ENCODE measurements around the gene NUP93. TPM values are rescaled to one million over a fixed set of nuclear protein-coding genes. Genes with fewer than 3 reads are reported as not detected.

NUP93 gene
- total and polyA plus RNA-seq, 9 of the 15 experiments (the other 6 are each of a cell fraction or from before 2014, with no cell fraction given), result 92.0 to 162 (median 121) TPM

- no peak overlapping the region for H3K27ac ChIP-seq (ENCODE audit: extremely low read depth, low read depth, low read length)
- H3K9me3 ChIP-seq (replicated peaks; ENCODE audit: control insufficient read depth, insufficient read depth, low read depth, low read length), result no peaks in the 10 kb centered on the region
- ATAC-seq, result no peak
- no peak for DNase-seq (ENCODE audit: extremely low read depth in 1 of 4, low spot score in 3 of 4)
- peaks cover 0 to 3% of the 10 kb centered on the region in 2 experiments; a peak in 3 of 5 replicates for H3K27me3 ChIP-seq (ENCODE audit: control insufficient read depth in 2 of 2, insufficient read depth in 2 of 2, low read length in 2 of 2)
- H3K36me3 ChIP-seq (ENCODE audit: control insufficient read depth, insufficient read depth, low read length), result no peaks in the 10 kb centered on the region
- no peaks in the 10 kb centered on the region; a peak in 1 of 5 replicates for H3K4me1 ChIP-seq (replicated peaks in 1 of 2; ENCODE audit: control insufficient read depth in 2 of 2, insufficient read depth in 2 of 2, low read length in 2 of 2)
- CTCF ChIA-PET (ENCODE audit: low intra/inter-chr PET ratio), result no interaction called here
- BruUV-seq (replicated peaks), result no TSS peak
- intact Hi-C loops (cut with micrococcal nuclease) (no loop called here), in situ Hi-C loops (cut with MboI) (no loop called here)
- no peak overlapping the region for H3K4me3 ChIP-seq
- H4K20me1 ChIP-seq (replicated peaks; ENCODE audit: control insufficient read depth, insufficient read depth, low read length), result no peaks in the 10 kb centered on the region
- no peak for FAIRE-seq
- H3K9ac ChIP-seq (ENCODE audit: insufficient read depth in 1 of 2, low read depth in 2 of 2, low read length in 2 of 2), result no peak overlapping the region
- no peak overlapping the region for H3K4me2 ChIP-seq (ENCODE audit: insufficient read depth, low read length)
- POLR2A ChIA-PET, result interaction anchor here (1.0 kb wide), 1 partner anchor 8 kb away, joined by 4 read pairs; no protein-coding TSS in a partner anchor
- no peaks in the 10 kb centered on the region for H3K9me1 ChIP-seq (ENCODE audit: control insufficient read depth, insufficient read depth, low read length)
- H2AFZ ChIP-seq (ENCODE audit: low read depth, low read length), result no peak overlapping the region
- no peaks in the 10 kb centered on the region for H3K79me2 ChIP-seq (ENCODE audit: control insufficient read depth, insufficient read depth, low read length)
- WGBS (ENCODE audit: insufficient coverage, low coverage, missing lambda C conversion rate), result 34% methylated on average over 4 of the region's 4 CpGs
- TF ChIP-seq MEIS2 (IDR thresholded peaks at IDR 0.05; ENCODE audit: partially characterized antibody), result peak; percentile 32
- TF ChIP-seq, protein P1, sequence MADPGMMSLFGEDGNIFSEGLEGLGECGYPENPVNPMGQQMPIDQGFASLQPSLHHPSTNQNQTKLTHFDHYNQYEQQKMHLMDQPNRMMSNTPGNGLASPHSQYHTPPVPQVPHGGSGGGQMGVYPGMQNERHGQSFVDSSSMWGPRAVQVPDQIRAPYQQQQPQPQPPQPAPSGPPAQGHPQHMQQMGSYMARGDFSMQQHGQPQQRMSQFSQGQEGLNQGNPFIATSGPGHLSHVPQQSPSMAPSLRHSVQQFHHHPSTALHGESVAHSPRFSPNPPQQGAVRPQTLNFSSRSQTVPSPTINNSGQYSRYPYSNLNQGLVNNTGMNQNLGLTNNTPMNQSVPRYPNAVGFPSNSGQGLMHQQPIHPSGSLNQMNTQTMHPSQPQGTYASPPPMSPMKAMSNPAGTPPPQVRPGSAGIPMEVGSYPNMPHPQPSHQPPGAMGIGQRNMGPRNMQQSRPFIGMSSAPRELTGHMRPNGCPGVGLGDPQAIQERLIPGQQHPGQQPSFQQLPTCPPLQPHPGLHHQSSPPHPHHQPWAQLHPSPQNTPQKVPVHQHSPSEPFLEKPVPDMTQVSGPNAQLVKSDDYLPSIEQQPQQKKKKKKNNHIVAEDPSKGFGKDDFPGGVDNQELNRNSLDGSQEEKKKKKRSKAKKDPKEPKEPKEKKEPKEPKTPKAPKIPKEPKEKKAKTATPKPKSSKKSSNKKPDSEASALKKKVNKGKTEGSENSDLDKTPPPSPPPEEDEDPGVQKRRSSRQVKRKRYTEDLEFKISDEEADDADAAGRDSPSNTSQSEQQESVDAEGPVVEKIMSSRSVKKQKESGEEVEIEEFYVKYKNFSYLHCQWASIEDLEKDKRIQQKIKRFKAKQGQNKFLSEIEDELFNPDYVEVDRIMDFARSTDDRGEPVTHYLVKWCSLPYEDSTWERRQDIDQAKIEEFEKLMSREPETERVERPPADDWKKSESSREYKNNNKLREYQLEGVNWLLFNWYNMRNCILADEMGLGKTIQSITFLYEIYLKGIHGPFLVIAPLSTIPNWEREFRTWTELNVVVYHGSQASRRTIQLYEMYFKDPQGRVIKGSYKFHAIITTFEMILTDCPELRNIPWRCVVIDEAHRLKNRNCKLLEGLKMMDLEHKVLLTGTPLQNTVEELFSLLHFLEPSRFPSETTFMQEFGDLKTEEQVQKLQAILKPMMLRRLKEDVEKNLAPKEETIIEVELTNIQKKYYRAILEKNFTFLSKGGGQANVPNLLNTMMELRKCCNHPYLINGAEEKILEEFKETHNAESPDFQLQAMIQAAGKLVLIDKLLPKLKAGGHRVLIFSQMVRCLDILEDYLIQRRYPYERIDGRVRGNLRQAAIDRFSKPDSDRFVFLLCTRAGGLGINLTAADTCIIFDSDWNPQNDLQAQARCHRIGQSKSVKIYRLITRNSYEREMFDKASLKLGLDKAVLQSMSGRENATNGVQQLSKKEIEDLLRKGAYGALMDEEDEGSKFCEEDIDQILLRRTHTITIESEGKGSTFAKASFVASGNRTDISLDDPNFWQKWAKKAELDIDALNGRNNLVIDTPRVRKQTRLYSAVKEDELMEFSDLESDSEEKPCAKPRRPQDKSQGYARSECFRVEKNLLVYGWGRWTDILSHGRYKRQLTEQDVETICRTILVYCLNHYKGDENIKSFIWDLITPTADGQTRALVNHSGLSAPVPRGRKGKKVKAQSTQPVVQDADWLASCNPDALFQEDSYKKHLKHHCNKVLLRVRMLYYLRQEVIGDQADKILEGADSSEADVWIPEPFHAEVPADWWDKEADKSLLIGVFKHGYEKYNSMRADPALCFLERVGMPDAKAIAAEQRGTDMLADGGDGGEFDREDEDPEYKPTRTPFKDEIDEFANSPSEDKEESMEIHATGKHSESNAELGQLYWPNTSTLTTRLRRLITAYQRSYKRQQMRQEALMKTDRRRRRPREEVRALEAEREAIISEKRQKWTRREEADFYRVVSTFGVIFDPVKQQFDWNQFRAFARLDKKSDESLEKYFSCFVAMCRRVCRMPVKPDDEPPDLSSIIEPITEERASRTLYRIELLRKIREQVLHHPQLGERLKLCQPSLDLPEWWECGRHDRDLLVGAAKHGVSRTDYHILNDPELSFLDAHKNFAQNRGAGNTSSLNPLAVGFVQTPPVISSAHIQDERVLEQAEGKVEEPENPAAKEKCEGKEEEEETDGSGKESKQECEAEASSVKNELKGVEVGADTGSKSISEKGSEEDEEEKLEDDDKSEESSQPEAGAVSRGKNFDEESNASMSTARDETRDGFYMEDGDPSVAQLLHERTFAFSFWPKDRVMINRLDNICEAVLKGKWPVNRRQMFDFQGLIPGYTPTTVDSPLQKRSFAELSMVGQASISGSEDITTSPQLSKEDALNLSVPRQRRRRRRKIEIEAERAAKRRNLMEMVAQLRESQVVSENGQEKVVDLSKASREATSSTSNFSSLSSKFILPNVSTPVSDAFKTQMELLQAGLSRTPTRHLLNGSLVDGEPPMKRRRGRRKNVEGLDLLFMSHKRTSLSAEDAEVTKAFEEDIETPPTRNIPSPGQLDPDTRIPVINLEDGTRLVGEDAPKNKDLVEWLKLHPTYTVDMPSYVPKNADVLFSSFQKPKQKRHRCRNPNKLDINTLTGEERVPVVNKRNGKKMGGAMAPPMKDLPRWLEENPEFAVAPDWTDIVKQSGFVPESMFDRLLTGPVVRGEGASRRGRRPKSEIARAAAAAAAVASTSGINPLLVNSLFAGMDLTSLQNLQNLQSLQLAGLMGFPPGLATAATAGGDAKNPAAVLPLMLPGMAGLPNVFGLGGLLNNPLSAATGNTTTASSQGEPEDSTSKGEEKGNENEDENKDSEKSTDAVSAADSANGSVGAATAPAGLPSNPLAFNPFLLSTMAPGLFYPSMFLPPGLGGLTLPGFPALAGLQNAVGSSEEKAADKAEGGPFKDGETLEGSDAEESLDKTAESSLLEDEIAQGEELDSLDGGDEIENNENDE (IDR thresholded peaks at IDR 0.05; ENCODE audit: low read depth, low read length), result no peak
Measured at GRCh38 chr16:56715126-56715525, 14.8 kb upstream of the NUP93 start.

All from K562 (cell line).